Dermis lymphatic vessel endothelial cell (primary cell): ENCODE measurements around the gene TIMM10B. TPM values are rescaled to one million over a fixed set of nuclear protein-coding genes. Genes with fewer than 3 reads are reported as not detected.

Experiments used
- total RNA-seq: library from RNA; depleted of rRNA; stranded (reverse); fragments of >200 nt; gene quantifications from 2 replicates; pipeline ENCODE4 v1.2.1, GENCODE V29; 2014

The TIMM10B gene
- 19.9 and 29.0 TPM in 2 replicates for total RNA-seq

GRCh38 chr11:6481012-6481923 is at the start of gene TIMM10B, which contains the start of gene ARFIP2:
TIMM10B (plus strand) TSS chr11:6481501; CDS start chr11:6481517, 16 bp downstream.
ARFIP2 (minus strand) TSS chr11:6481331; CDS start chr11:6480421, 910 bp downstream.

GRCh38 chr11:6440906-6441358 is 40.4 kb upstream of the TIMM10B start, which contains the start of gene HPX:
HPX (minus strand) TSS chr11:6440987; CDS start chr11:6440963, 24 bp downstream.

GRCh38 chr11:6473451-6474412 is 7.6 kb upstream of the TIMM10B start, which contains the start of gene TRIM3:
TRIM3 (minus strand) TSS chr11:6473941; CDS start chr11:6465695, 8,246 bp downstream.

GRCh38 chr11:6497069-6497839 is 16.0 kb downstream of the TIMM10B start, which contains the start of gene DNHD1:
DNHD1 (plus strand) TSS chr11:6497280; CDS start chr11:6498216, 936 bp downstream.

Other genes with a start within 250 kb of the TIMM10B start
- 8.3 and 9.6 TPM in 2 replicates for gene FHIP1B, start 246.9 kb upstream of the TIMM10B start, total RNA-seq
- under 0.01 TPM in 1 of 2 replicates, not detected in the other for gene CNGA4, start 242.4 kb upstream of the TIMM10B start, total RNA-seq
- not detected in 2 replicates for gene CCKBR, start 221.7 kb upstream of the TIMM10B start, total RNA-seq
- 78.0 and 95.1 TPM in 2 replicates for gene CAVIN3, start 161.0 kb upstream of the TIMM10B start, total RNA-seq
- 13.5 and 14.1 TPM in 2 replicates for gene SMPD1, start 91.0 kb upstream of the TIMM10B start, total RNA-seq
- 24.9 and 34.5 TPM in 2 replicates for gene APBB1, start 62.4 kb upstream of the TIMM10B start, total RNA-seq
- gene HPX, start 40.5 kb upstream of the TIMM10B start, total RNA-seq, result 0.34 TPM in 1 of 2 replicates, not detected in the other
- gene TRIM3, start 7.6 kb upstream of the TIMM10B start, total RNA-seq, result 14.7 and 17.4 TPM in 2 replicates
- 33.2 and 37.0 TPM in 2 replicates for gene ARFIP2, start 170 bp upstream of the TIMM10B start, total RNA-seq
- 1.4 and 2.8 TPM in 2 replicates for gene DNHD1, start 15.8 kb downstream of the TIMM10B start, total RNA-seq
- 8.5 and 11.8 TPM in 2 replicates for gene RRP8, start 122.1 kb downstream of the TIMM10B start, total RNA-seq
- 118 and 125 TPM in 2 replicates for gene ILK, start 122.3 kb downstream of the TIMM10B start, total RNA-seq
- 16.8 and 26.7 TPM in 2 replicates for gene TAF10, start 130.7 kb downstream of the TIMM10B start, total RNA-seq
- gene TPP1, start 137.9 kb downstream of the TIMM10B start, total RNA-seq, result 76.7 and 99.4 TPM in 2 replicates
- 33.4 and 45.6 TPM in 2 replicates for gene DCHS1, start 174.3 kb downstream of the TIMM10B start, total RNA-seq
- 38.6 and 42.4 TPM in 2 replicates for gene MRPL17, start 201.8 kb downstream of the TIMM10B start, total RNA-seq